IPS DF 6.9 (cell line): ENCODE results near the gene MBLAC2.
A peak's percentile ranks its signal among the peaks of the same experiment; 100 is the strongest.

Source experiments
- DNase-seq: peaks from one replicate; pipeline ENCODE4 v3.0.0-alpha.2; 2013; ENCODE audit warnings: low read depth, low spot score
- H3K27ac ChIP-seq: one replicate; pipeline ENCODE4 v1.5.1; 2013; ENCODE audit warnings: low read length, control low read depth
- H3K27me3 ChIP-seq: 2 replicates; pipeline ENCODE4 v1.6.1; 2013; ENCODE audit warnings: mild to moderate bottlenecking, low read length; ENCODE audit not compliant: control insufficient read depth, insufficient read depth
- H3K36me3 ChIP-seq: 2 replicates; pipeline ENCODE4 v1.6.1; 2013; ENCODE audit warnings: low read length; ENCODE audit not compliant: control insufficient read depth, insufficient read depth
- H3K4me1 ChIP-seq: 2 replicates; pipeline ENCODE4 v1.6.1; 2013; ENCODE audit warnings: low read length; ENCODE audit not compliant: control insufficient read depth, insufficient read depth
- H3K4me3 ChIP-seq: 2 replicates; pipeline ENCODE4 v1.5.1; 2013; ENCODE audit warnings: mild to moderate bottlenecking, low read length
- H3K9me3 ChIP-seq: 2 replicates; pipeline ENCODE4 v1.6.1; 2013; ENCODE audit warnings: low read length, inconsistent platforms; ENCODE audit not compliant: control insufficient read depth, insufficient read depth
- WGBS: extraction: QIAGEN DNeasy Blood & Tissue Kit; methylation state at CpG from one replicate; pipeline ENCODE4 v1.1.7; 2013; ENCODE audit warnings: mixed read lengths, missing lambda C conversion rate; ENCODE audit not compliant: insufficient read length, insufficient coverage; 5-methylcytosine and 5-hydroxymethylcytosine counted together

Gene MBLAC2

DNA sequence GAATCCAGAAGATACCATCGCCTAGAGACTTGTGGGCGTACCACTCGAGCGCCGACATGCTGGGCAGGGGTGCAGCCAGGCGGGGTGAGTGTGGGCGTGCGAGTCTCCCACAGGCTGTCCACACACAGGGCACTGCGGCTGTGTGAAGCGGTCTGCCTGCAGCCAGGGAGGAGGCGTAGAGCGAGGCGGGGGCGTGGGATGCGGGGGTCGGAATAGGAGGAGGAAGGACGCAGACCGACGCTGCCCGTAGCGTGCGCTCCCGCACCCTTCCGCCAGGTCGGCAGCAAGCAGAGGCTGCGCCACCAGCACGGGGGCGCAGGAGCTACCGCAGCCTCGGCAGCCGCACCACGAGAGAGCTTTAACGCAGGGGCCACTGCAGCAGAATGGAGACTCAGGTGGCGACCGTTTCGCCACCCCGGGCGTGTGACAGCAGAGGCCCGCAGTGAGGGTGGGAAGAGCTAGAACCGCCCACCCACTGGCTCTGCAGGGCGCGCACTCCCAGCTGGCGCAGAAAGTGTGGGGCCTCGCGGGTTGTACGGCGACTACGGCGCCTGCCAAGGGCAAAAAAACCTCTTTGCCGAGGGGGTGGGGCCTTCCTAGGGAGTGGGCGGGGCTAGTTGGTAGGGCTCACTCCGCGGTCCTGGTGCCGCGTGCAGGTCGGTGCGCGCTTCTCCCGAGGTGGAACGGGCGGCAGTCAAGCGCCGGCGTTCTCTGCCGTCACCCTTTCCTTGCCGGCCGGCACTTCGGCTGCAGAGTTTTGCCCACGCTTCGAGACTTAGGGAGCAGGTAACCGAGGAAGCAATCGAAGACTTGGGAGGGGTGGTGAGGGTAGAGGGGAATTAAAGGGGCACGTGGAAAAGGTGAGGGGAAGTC lies at the start of gene MBLAC2, which contains the start of gene POLR3G:
Gene MBLAC2 (minus strand): TSS at position 537 of the 873 bp plus-strand sequence. CDS start 479 bp downstream, at position 58.
Gene POLR3G (plus strand): TSS at position 630 of the 873 bp plus-strand sequence. CDS start 10,704 bp downstream, outside the sequence.
- no CpG with 5 or more reads among the region's 73 CpGs for WGBS
- Histone ChIP-seq H3K4me3 (peak within 1 kb of the TSS; percentile 65), H3K27me3 (no peaks in the 10 kb centered on the region), H3K4me1 (no peaks in the 10 kb centered on the region; the same call in 1 of the 2 replicates), H3K9me3 (no peaks in the 10 kb centered on the region), H3K27ac (no peak within 1 kb of the TSS), H3K36me3 (no peaks in the 10 kb centered on the region)
- DNase-seq: no peak

DNA sequence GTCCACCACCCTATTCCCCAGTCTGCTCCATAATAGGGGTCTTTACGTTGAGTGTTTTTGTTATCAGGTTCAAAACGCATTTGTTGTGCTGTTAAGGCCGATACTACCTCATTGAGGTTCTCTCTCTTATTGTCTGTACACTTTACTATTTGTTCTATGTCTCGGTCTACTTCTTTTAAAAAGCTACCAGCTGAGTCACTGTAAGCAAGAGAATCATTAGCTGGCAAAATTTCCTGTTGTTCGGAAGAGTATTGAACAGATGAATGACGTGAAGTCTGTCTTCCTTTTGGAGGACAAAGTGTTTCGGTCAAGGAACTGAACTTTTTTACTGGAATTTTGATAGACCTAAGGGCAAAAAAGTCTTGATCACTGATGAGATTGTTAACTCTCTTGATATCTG lies 44.5 kb upstream of the MBLAC2 start:
- Histone ChIP-seq H3K9me3 (no peaks in the 10 kb centered on the region), H3K27ac (no peak overlapping the region), H3K4me1 (no peaks in the 10 kb centered on the region), H3K27me3 (no peaks in the 10 kb centered on the region), H3K36me3 (0 out of 2 replicates have a peak, but pooled peaks cover 5% of the 10 kb centered on the region), H3K4me3 (no peak overlapping the region)
- DNase-seq: no peak
- no CpG with 5 or more reads among the region's 7 CpGs for WGBS

DNA sequence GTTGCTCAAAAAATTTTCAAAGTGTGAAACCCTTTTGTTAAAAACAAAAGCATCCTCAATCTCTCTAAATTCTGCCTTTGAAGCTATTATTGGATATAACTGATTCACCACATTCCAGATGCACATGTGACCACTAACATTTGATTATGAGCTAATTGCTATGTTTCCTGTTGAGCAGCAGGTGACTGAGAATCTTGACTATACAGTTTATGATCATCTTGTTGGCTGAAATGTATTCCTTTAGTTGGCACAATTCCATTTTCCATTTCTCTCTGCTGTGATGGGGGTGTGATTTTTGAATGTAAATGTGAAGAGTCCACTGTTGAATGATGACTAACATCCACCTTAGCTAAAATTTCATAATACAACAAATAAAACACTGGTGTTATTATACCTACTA lies 44.1 kb upstream of the MBLAC2 start:
- Histone ChIP-seq H3K27me3 (no peaks in the 10 kb centered on the region), H3K36me3 (0 out of 2 replicates have a peak, but pooled peaks cover 5% of the 10 kb centered on the region), H3K9me3 (no peaks in the 10 kb centered on the region), H3K27ac (no peak overlapping the region), H3K4me1 (no peaks in the 10 kb centered on the region), H3K4me3 (no peak overlapping the region)
- no peak for DNase-seq

DNA sequence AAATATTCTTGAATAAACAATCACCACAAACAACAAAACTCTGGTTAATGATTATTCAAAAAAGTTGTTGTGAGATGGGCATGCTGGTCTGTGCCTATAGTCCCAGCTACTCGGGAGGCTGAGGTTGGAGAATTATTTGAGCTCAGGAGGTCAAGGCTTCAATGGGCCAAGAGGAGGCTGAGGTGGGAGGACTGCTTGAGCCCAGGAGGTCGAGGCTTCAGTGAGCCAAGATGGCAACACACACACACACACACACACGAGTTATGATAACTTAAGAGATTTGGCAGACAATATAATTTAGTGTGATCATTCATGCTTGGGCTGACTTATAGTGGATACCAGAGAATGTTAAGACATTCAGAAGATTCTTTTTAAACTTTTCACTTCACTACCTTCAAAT lies 39.9 kb upstream of the MBLAC2 start:
- Histone ChIP-seq H3K27me3 (no peaks in the 10 kb centered on the region), H3K36me3 (peaks cover 7% of the 10 kb centered on the region; the same call in 1 of the 2 replicates), H3K4me1 (no peaks in the 10 kb centered on the region), H3K9me3 (no peaks in the 10 kb centered on the region), H3K4me3 (no peak overlapping the region), H3K27ac (no peak overlapping the region)
- no CpG with 5 or more reads among the region's 3 CpGs for WGBS
- no peak for DNase-seq

DNA sequence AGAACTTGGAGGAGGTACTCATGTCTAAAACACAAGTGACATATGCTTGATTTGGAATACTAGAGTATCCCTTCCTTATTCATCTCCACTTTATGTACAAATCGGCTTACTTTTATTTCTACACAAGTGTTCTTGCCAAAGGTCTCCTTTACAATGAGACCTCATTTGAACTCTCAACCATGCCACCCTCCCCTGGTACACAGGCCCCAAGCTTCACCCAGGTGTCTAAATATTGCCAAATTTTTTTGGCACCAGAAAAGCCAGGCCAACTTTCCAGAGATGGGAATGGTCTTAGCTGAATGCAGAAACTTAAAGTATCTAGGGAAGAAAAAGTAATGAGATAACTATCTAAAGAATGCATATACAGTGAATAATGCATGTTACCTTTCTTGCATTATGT lies 35.9 kb upstream of the MBLAC2 start:
- H3K27me3 ChIP-seq: no peaks in the 10 kb centered on the region
- DNase-seq: no peak
- H3K36me3 ChIP-seq: peaks cover 13% of the 10 kb centered on the region; the same call in 1 of the 2 replicates
- H3K9me3 ChIP-seq: no peaks in the 10 kb centered on the region
- no peak overlapping the region for H3K4me3 ChIP-seq
- no CpG with 5 or more reads among the region's 1 CpG for WGBS
- H3K4me1 ChIP-seq: no peaks in the 10 kb centered on the region
- no peak overlapping the region for H3K27ac ChIP-seq

DNA sequence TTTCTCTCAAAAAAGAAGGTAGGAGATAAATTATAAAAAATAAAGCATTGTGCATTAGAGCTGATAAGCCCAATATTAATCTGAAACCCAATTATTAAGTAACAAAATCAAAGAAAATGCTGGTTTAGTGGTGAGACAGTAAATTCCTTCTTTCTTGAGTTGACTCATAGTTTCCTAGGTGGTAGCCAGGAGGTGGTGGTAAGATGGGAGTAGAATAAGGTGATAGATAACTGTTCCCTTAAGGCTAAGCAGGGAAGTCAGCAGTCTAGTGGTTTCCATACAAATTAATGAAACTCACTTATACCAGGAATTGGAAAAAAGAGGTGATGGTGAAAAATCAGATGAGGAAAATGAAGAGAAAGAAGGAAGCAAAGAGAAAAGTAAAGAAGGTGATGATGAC lies 31.6 kb upstream of the MBLAC2 start:
- Histone ChIP-seq H3K36me3 (peaks cover 6% of the 10 kb centered on the region; the same call in 1 of the 2 replicates), H3K4me3 (no peak overlapping the region), H3K27ac (no peak overlapping the region), H3K27me3 (no peaks in the 10 kb centered on the region), H3K9me3 (no peaks in the 10 kb centered on the region), H3K4me1 (no peaks in the 10 kb centered on the region)
- no peak for DNase-seq

DNA sequence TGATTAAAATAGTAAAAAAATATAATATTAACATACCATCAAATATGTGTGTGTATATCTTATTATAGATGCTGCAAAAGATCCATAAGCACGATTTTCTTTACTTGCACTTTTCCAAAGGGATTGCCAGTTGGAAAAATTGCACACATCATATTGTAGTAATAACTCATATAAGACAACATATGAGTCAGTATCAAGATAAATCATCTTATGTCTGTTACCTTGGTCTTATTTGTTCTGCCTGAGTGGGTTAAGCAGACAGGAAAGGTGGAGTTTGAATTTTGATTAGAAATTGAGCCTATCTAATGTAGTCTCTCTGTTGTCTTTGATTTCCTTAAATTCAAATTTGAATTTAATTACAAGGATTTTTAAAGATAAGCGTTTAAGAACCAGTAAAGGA lies 30.2 kb upstream of the MBLAC2 start:
- DNase-seq: no peak
- Histone ChIP-seq H3K9me3 (no peaks in the 10 kb centered on the region), H3K27ac (no peak overlapping the region), H3K27me3 (no peaks in the 10 kb centered on the region), H3K4me1 (no peaks in the 10 kb centered on the region), H3K4me3 (no peak overlapping the region), H3K36me3 (peaks cover 6% of the 10 kb centered on the region; the same call in 1 of the 2 replicates)
- no CpG with 5 or more reads among the region's 2 CpGs for WGBS

DNA sequence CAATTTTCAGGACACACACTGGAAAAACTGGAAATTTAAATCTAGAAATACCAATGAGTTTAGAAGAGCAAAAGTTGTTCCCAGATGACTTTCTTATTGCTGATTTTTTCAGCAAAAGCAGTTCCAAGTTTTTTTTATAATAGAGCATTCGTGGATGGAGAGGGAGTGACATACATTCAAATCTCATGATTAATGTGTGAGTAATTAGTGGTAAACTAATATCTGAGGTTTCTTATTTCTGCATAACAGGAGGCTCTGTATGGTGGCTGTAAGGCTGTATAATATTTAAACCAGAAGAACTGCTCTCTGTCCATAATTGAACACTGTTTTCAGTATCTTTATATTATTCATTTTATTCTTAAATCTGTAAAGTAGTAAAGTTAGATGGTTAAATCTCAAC lies 29.0 kb upstream of the MBLAC2 start:
- Histone ChIP-seq H3K36me3 (peaks cover 9% of the 10 kb centered on the region; the same call in 1 of the 2 replicates), H3K27ac (no peak overlapping the region), H3K27me3 (no peaks in the 10 kb centered on the region), H3K4me3 (no peak overlapping the region), H3K4me1 (no peaks in the 10 kb centered on the region), H3K9me3 (no peaks in the 10 kb centered on the region)
- no CpG with 5 or more reads among the region's 1 CpG for WGBS
- DNase-seq: no peak

DNA sequence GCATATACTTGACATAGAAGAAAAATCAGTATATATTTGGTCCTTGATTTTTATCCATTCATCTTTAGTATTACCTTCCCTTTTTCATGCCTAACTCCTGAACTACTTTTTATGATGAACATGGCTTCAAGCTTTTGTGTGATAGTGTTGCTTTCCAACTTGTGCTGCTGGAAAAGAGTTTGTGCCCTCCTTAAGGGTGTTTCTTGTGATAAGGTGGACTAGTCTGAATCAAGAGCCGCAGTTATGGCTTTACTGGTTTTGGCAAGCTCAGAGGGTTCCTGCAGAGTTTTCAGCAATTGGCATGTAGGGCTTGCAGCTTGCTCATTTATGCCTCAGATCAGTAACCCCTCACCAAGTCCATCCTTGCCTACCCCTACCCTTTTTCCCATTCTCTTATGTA lies 20.6 kb upstream of the MBLAC2 start:
- Histone ChIP-seq H3K27ac (no peak overlapping the region), H3K4me3 (no peak overlapping the region), H3K4me1 (no peaks in the 10 kb centered on the region), H3K27me3 (no peaks in the 10 kb centered on the region; the same call in 1 of the 2 replicates), H3K9me3 (no peaks in the 10 kb centered on the region), H3K36me3 (peaks cover 5% of the 10 kb centered on the region; the same call in 1 of the 2 replicates)
- WGBS: no CpG with 5 or more reads among the region's 1 CpG
- no peak for DNase-seq

DNA sequence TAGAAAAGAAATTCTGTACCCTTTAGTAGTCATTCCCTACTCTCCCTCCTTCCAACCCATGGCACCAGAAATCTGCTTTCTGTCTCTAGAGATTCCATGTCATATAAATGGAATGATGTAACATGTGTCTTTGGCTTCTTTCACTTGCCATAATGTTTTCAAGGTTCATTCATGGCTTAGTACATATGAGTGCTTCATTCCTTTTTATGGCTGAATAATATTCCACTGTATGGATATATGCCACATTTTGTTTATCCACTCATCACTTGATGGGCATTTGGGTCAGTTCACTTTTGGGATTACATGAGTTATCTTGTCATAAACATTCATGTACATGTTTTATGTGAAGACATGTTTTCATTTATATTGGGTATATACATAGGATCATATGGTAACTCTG lies 19.5 kb upstream of the MBLAC2 start:
- Histone ChIP-seq H3K36me3 (peaks cover 2% of the 10 kb centered on the region; the same call in 1 of the 2 replicates), H3K4me3 (no peak overlapping the region), H3K4me1 (no peaks in the 10 kb centered on the region), H3K27me3 (no peaks in the 10 kb centered on the region; the same call in 1 of the 2 replicates), H3K9me3 (no peaks in the 10 kb centered on the region), H3K27ac (no peak overlapping the region)
- DNase-seq: no peak

DNA sequence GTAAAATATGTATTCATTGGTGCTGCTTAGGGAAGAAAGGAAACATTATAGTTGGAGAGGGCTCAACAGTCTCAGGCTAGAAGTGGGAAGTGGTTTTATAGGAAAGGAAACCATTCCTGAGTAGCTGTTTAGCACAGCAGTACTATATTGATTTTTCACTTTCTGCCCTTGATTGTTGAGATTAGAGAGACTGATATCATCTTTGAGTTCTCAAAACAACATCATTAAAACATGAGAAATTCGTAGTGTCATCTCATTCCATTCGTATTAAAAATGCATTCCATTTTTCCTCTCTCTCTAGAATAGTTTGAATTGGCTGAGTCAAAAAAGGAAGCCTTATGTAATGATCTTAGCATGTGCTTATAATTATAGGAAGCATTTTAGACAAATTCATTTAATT lies 14.2 kb upstream of the MBLAC2 start:
- no CpG with 5 or more reads among the region's 2 CpGs for WGBS
- peaks cover 4% of the 10 kb centered on the region for H3K4me1 ChIP-seq
- no peak overlapping the region for H3K27ac ChIP-seq
- peaks cover 4% of the 10 kb centered on the region; the same call in 1 of the 2 replicates for H3K36me3 ChIP-seq
- no peaks in the 10 kb centered on the region; the same call in 1 of the 2 replicates for H3K27me3 ChIP-seq
- no peak overlapping the region for H3K4me3 ChIP-seq
- H3K9me3 ChIP-seq: no peaks in the 10 kb centered on the region
- no peak for DNase-seq
